Lower leg skin (tissue), 3 donors: ENCODE measurements around the gene TTC34.

ENCODE experiments used
- POLR2A ChIP-seq, 2 donors: fragments of 450-650 bp; IDR thresholded peaks; one replicate each; pipeline ENCODE4 v1.6.1; 2016 to 2017; ENCODE audit warnings: antibody characterized with exemption in 2 of 2, mild to moderate bottlenecking in 1 of 2, moderate library complexity in 1 of 2
- TF ChIP-seq, protein P1 (sequence below), 3 donors: fragments of 450-650 bp; IDR thresholded peaks; one replicate each; pipeline ENCODE4 v1.5.1; 2016; ENCODE audit warnings: antibody characterized with exemption in 3 of 3, mild to moderate bottlenecking in 3 of 3, moderate library complexity in 2 of 3

DNA sequence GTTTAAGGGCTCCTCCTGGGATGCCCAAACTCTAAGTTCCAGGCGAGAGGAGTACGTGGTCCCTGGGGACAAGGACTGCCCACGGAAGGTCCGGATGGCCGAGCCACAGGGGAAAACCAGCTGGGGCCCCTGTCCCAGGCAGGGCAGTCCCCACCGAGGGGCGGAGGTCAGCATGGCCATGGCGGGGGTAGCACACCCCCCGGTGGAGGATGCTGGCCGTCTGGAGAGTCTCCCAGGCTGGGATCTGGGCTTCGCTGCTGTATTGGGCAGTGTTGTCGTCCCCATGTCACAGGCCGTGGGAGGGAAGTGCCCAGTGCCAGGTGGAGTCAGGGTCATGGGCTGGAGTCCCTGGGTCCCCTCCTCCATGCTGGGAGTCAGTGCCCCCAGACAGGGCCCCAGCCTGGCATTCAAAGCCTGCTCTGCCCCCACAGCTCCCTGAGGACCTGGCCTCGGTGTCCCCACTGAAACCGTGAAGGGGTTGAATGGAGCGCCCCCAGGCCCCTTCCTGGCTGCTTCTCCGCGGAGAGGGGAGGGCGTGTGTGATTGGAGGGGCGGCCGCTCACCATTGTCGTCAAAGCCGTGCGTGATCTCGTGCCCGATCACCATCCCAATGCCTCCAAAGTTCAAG lies 208.1 kb downstream of the TTC34 start:
- TF ChIP-seq, protein P1, sequence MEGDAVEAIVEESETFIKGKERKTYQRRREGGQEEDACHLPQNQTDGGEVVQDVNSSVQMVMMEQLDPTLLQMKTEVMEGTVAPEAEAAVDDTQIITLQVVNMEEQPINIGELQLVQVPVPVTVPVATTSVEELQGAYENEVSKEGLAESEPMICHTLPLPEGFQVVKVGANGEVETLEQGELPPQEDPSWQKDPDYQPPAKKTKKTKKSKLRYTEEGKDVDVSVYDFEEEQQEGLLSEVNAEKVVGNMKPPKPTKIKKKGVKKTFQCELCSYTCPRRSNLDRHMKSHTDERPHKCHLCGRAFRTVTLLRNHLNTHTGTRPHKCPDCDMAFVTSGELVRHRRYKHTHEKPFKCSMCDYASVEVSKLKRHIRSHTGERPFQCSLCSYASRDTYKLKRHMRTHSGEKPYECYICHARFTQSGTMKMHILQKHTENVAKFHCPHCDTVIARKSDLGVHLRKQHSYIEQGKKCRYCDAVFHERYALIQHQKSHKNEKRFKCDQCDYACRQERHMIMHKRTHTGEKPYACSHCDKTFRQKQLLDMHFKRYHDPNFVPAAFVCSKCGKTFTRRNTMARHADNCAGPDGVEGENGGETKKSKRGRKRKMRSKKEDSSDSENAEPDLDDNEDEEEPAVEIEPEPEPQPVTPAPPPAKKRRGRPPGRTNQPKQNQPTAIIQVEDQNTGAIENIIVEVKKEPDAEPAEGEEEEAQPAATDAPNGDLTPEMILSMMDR (IDR thresholded peaks at IDR 0.05): no peak
- TF ChIP-seq POLR2A (IDR thresholded peaks at IDR 0.05): no peak
